DLD1 (cell line): Measurements from ENCODE around the gene MAP10.

Experiments used
- in situ Hi-C: cut with HindIII; loops from 2 replicates; pipeline ENCODE4 v1.10.0; 2017; ENCODE audit warnings: low sequenced_read_pairs

Gene MAP10

GRCh38 chr1:232795497-232796053 is 9.6 kb upstream of the MAP10 start:
- in situ Hi-C loops, result no loop called here

DNA sequence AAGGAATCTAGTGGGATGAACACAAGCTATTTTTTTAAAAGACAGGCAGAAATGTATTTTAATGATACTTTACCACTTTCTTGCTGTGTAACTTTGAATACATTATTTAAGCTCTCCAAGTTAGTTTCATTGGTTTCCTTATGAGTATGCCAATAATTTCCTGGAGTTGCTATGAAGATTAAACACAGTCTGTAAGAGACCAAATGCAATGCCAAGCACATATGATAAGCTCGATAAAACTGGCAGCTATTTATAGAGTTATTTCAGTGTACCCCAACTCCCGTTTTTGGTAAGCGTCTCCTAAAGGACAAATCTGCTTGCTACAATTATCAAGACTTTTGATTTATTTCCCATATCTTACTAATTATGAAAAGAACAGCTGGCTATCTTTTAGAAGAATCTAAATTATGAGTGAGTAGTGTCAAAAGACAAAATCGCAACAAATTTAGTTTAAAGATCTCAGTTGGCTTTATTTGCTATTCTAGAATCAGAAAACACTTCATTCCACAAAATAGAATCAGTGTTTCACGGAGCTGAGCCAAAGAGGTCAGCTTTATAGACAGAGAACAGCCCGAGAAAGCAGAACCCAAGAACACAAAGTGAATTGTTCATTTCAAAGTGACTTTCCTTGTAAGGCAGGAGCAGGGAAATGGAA is 7.2 kb upstream of the MAP10 start:
- in situ Hi-C loops, result no loop called here

GRCh38 chr1:232798920-232799319 is 6.3 kb upstream of the MAP10 start:
- in situ Hi-C loops, result no loop called here

DNA sequence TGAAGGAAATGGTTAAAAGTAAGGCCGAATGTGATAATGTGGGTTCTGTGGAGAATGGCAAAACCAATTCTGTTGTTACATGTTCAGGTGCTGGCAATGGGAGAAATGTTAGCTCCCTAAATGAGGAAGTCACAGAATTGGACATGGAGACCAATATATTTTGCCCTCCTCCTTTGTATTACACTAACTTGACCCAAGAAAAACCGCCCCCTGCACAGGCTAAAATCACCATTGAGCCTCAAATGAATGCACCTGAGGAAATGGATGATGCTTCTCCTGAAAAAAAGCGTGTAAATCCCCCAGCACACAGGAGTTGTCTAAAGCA is 932 bp downstream of the MAP10 start:
- in situ Hi-C loops, result no loop called here

DNA sequence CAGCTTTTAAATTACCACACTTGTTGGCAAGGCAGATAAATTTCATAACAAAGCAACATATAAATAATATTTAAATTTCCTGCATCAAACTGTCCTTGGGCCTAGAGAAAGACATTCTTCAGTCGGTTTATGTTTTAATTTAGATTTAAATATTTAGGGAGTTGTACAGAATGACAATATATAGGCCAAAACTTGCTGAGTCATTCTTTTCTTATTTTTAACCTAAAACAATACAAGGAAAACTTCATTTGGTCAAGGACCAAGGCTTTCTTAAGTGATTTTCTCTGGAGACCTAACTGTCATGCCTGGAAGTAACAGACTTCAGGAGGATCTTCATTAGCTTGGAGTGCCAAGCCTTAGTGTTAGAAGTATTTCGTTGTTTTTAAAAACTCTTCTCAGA is 5.6 kb downstream of the MAP10 start:
- in situ Hi-C loops, result no loop called here

GRCh38 chr1:232812560-232812959 is 7.3 kb downstream of the MAP10 start:
- in situ Hi-C loops, result no loop called here

GRCh38 chr1:232813097-232813496 is 7.9 kb downstream of the MAP10 start:
- in situ Hi-C loops, result no loop called here

GRCh38 chr1:232813760-232814159 is 8.5 kb downstream of the MAP10 start:
- in situ Hi-C loops, result no loop called here

DNA sequence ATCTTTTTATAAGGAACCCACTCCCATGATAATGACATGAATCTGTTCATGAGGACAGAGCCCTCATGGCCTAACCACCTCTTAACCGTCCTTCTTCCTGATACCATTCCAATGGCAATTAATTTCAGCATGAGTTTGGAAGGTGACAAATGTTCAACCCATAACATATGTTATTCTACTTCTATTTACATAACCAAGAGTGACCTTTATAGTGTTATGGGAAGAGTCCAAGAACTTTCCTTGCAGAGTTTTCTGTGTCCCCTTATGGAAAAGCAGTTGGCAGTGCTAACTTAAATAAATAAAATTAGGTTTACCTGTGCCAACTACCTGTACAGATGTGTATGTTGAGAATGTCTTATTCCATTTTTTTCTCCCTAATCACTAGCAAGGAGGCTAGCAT is 11.1 kb downstream of the MAP10 start:
- in situ Hi-C loops, result no loop called here

- in situ Hi-C loops, result no loop called here
Measured at GRCh38 chr1:232818040-232818439, 12.8 kb downstream of the MAP10 start.

DNA sequence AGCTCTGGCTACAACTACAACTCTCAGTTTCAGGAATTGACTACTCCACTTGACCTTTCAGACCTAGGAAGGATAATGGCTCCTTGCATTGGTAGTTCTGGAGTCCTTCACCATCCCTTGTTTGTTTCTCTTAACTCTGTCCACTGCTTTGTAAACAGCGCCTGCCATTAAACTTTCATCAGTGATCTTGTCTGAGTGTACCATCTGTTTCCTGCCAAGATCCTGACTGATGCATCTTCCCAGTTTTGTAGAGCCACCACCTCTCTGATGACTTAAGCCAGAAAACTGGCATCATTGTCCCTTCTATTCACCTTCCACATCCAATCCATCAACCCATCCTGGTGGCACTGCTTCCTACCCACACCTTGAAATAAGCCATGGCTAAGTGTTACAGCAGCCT is 15.2 kb downstream of the MAP10 start:
- in situ Hi-C loops, result no loop called here

DNA sequence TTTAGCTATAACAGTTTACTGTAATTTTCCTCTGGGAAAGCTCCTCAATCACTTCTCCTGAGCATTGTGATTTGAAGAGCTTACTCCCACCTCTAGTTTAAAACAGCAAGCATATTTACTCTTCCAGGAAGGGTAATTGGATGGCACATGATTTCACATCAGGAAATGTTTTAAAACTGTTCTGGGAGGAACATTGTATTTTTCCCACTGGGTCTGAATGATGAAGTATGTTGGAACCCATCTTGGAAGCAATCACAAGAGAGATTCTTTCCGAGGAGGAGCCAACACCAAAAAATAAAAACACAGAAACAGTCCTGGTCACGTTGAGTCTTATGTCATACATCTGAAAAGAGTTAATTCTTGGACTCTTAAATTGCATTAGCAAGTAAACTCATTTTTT is 17.3 kb downstream of the MAP10 start:
- in situ Hi-C loops, result no loop called here

DNA sequence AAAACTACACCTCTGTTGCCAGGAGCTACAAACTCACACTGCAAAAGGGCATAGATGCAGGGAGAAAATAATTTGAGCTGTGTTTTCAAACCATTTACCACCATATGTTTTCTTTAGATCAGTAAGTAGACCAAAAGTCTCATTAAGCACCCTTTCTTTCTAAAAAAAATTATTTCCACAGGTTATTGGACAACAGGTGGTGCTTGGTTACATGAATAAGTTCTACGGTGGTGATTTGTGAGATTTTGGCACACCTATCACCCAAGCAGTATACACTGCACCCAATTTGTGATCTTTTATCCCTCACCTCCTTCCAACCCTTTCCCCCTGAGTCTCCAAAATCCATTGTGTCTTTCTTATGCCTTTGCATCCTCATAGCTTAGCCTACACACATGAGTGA is 21.1 kb downstream of the MAP10 start:
- in situ Hi-C loops, result no loop called here

DNA sequence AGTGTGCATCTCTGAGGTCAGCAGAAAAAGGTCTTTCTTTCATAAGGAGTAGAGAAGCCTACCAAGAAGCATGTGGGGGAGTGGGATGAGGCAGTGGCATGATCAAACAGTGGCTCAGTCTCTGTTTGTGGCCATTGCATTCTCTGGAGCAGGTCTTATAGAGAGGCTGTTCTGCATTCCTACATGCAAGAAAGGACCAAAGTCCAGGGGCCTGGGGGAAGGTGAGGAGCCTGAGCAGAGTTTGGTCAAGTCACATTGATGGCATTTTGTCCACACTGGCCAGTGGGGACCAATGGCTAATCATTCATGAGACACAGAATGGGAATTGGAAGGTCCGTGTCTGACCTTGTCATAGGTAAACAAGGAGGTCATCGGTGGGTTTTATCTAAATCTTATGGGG is 25.4 kb downstream of the MAP10 start:
- in situ Hi-C loops, result no loop called here

DNA sequence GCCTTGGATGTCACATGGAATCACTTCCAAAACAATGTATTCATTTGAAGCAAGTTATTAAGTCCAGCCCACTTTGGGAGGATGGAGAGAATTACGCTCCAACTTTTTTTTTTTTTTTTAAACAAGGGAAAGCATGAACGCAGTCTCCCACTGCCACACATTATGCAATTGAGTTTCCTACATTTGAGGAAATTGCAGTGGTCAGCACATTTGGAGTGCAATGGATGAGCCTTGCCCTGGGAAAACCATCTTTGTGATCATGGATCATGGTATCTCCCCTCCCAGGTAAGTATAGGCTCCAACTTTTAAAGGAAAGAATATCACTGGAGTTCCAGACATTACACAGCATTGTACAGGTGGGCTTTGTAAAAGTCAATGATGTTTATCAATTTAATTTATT is 26.7 kb downstream of the MAP10 start:
- in situ Hi-C loops, result no loop called here

GRCh38 chr1:232834066-232834465 is 28.9 kb downstream of the MAP10 start:
- in situ Hi-C loops, result no loop called here

DNA sequence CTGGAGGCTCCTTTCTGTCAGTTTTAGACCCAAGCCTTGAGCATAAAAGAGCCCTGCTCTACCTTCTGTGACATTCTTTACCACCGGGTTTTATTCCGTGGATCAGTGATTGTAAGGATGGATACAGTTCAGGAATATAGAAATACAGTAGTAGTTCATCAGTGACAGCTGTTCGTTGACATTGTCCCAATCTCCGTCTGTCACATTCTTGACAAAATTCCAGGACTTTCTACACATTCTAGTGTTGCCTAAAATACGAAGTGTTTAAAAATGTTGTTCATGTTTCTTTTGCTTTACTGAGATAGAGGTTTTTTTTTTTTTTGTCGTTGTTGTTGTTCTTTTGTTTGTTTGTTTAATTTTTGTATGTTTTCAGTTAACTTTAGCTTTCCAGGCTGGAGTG is 29.9 kb downstream of the MAP10 start:
- in situ Hi-C loops, result no loop called here

GRCh38 chr1:232837087-232837486 is 31.9 kb downstream of the MAP10 start:
- in situ Hi-C loops, result no loop called here

DNA sequence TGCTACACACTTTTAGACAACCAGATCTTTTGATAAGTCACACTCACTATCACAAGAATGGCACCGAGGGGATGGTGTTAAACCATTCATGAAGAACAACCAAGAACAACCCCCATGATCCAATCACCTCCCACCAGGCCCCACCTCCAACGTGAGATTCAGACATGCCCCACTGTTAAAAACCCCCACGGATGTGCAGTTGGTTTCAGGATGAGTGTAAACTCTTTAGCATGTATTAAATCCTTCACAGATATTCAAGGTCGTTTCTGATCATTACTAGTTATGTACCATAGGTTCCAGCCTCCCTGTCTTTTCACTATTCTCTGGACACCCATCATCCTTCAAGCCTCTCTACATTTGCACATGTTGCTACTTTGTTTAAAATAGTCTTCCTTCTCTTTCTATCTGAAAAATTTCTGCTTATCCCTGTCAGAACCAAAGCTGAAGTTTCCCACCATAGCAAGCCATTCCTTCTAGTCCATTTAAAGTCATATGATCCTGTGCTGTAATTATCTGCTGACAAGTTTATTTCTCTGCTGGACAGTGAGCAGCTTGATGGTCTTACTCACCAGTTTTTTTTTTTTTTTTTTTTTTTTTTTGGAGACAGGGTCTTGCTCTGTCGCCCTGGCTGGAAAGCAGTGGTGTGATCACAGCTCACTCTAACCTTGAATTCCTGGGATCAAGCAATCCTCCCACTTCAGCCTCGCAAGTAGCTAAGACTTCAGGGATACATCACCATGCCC is 36.8 kb downstream of the MAP10 start:
- in situ Hi-C loops, result no loop called here

DNA sequence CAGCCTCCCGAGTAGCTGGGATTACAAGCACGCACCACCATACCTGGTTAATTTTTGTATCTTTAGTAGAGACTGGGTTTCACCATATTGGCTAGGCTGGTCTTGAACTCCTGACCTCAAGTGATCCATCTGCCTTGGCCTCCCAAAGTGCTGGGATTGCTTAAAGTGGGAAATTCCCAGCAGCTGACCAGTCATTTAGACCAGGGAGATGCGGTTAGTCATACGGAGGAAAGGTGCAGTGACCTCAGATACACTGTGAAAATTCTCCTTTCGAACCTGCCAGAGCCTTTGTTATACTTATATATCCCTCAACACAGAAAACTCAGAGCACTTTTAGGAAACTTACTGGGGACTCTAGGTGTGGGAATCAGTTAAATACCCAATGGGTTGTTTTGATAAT is 39.6 kb downstream of the MAP10 start:
- in situ Hi-C loops, result no loop called here

GRCh38 chr1:232845406-232845955 is 40.3 kb downstream of the MAP10 start:
- in situ Hi-C loops, result no loop called here

- in situ Hi-C loops, result no loop called here
Measured at GRCh38 chr1:232851532-232851931, 46.3 kb downstream of the MAP10 start.
